CD14-positive monocyte (primary cell): ENCODE data around the gene STAMBPL1. TPM values are rescaled to one million over a fixed set of nuclear protein-coding genes. Genes with fewer than 3 reads are reported as not detected.

ENCODE experiments used
- DNase-seq, 3 donors: peaks; one replicate each; pipeline ENCODE4 v3.0.0-alpha.2; 2011 to 2022
- H2AFZ ChIP-seq: 2 replicates; pipeline ENCODE4 v1.6.0; 2012; ENCODE audit warnings: mild to moderate bottlenecking, low read depth, low read length, inconsistent platforms; ENCODE audit not compliant: insufficient read depth, poor library complexity, severe bottlenecking
- H3K27ac ChIP-seq, 2 donors: 1 replicate in 1 of 2; 2 replicates in 1 of 2; pipeline ENCODE4 v1.5.1; 2012 to 2013; ENCODE audit warnings: low read length in 2 of 2, control low read depth in 1 of 2, inconsistent platforms in 1 of 2, low read depth in 1 of 2, mild to moderate bottlenecking in 1 of 2
- H3K27me3 ChIP-seq, 2 donors: one replicate each; pipeline versions ENCODE4 v1.6.0 to v1.6.1; 2011 to 2013; ENCODE audit warnings: low read length in 2 of 2; ENCODE audit not compliant: control insufficient read depth in 2 of 2, insufficient read depth in 2 of 2
- H3K36me3 ChIP-seq, 2 donors: replicated peaks in 1 of 2; 1 replicate in 1 of 2; 2 replicates in 1 of 2; pipeline versions ENCODE4 v1.5.1 to v1.6.1; 2012 to 2013; ENCODE audit warnings: low read length in 2 of 2, control low read depth in 1 of 2, inconsistent platforms in 1 of 2, mild to moderate bottlenecking in 1 of 2; ENCODE audit not compliant: insufficient read depth in 2 of 2, control insufficient read depth in 1 of 2
- H3K4me1 ChIP-seq, 2 donors: 1 replicate in 1 of 2; 2 replicates in 1 of 2; pipeline versions ENCODE4 v1.5.1 to v1.6.1; 2012 to 2013; ENCODE audit warnings: low read length in 2 of 2, control low read depth in 1 of 2, inconsistent platforms in 1 of 2, mild to moderate bottlenecking in 1 of 2, moderate library complexity in 1 of 2; ENCODE audit not compliant: insufficient read depth in 2 of 2, control insufficient read depth in 1 of 2
- H3K4me2 ChIP-seq: replicated peaks from 2 replicates; pipeline ENCODE3; 2012; ENCODE audit warnings: low read length, moderate library complexity, mild to moderate bottlenecking; ENCODE audit not compliant: poor library complexity, severe bottlenecking; ENCODE audit errors: extremely low read depth
- H3K4me3 ChIP-seq, 3 experiments: fragments of 200-600 bp in 1 of 3; sonication (generic) in 1 of 3; replicated peaks in 1 of 3; 1 replicate in 2 of 3; 2 replicates in 1 of 3; pipeline ENCODE4 v1.5.1; 2011 to 2013; ENCODE audit warnings: low read length in 3 of 3, mild to moderate bottlenecking in 3 of 3, control low read depth in 2 of 3, low read depth in 2 of 3, inconsistent platforms in 1 of 3, moderate library complexity in 1 of 3
- H3K79me2 ChIP-seq: 2 replicates; pipeline ENCODE4 v1.6.0; 2012; ENCODE audit warnings: mild to moderate bottlenecking, control low read depth, inconsistent platforms, low read length, moderate library complexity; ENCODE audit not compliant: insufficient read depth
- H3K9ac ChIP-seq: 2 replicates; pipeline ENCODE4 v1.6.0; 2017; ENCODE audit warnings: low read length, mild to moderate bottlenecking; ENCODE audit not compliant: insufficient read depth, poor library complexity, severe bottlenecking
- H3K9me3 ChIP-seq, 2 donors: replicated peaks in 1 of 2; 1 replicate in 1 of 2; 2 replicates in 1 of 2; pipeline versions ENCODE4 v1.5.1 to v1.6.1; 2012 to 2013; ENCODE audit warnings: low read length in 2 of 2, control low read depth in 1 of 2; ENCODE audit not compliant: control insufficient read depth in 1 of 2, insufficient read depth in 1 of 2
- H4K20me1 ChIP-seq: 2 replicates; pipeline ENCODE4 v1.6.0; 2012; ENCODE audit warnings: mild to moderate bottlenecking, low read length, control low read depth, moderate library complexity; ENCODE audit not compliant: insufficient read depth
- H3K27ac Mint-ChIP-seq, 7 donors: one replicate each; pipeline ENCODE4 v1.8.0; 2020; ENCODE audit warnings: mild to moderate bottlenecking in 7 of 7, mixed read lengths in 7 of 7, moderate library complexity in 6 of 7, inconsistent platforms in 2 of 7
- H3K27me3 Mint-ChIP-seq, 3 donors: one replicate each; pipeline ENCODE4 v1.8.0; 2021 to 2022; ENCODE audit warnings: low read depth in 3 of 3, mild to moderate bottlenecking in 3 of 3, mixed read lengths in 3 of 3, moderate library complexity in 3 of 3, inconsistent platforms in 1 of 3
- H3K36me3 Mint-ChIP-seq, 2 donors: one replicate each; pipeline ENCODE4 v1.8.0; 2020; ENCODE audit warnings: mixed read lengths in 2 of 2, inconsistent platforms in 1 of 2, mild to moderate bottlenecking in 1 of 2
- H3K4me1 Mint-ChIP-seq: one replicate; pipeline ENCODE4 v1.8.0; 2020; ENCODE audit warnings: mild to moderate bottlenecking, mixed read lengths
- H3K4me3 Mint-ChIP-seq, 2 donors: one replicate each; pipeline ENCODE4 v1.8.0; 2020; ENCODE audit warnings: mild to moderate bottlenecking in 2 of 2, mixed read lengths in 2 of 2, moderate library complexity in 1 of 2
- H3K9me3 Mint-ChIP-seq, 7 donors: one replicate each; pipeline ENCODE4 v1.8.0; 2020 to 2022; ENCODE audit warnings: mixed read lengths in 7 of 7, mild to moderate bottlenecking in 6 of 7, moderate library complexity in 6 of 7, inconsistent platforms in 2 of 7
- CTCF ChIP-seq: fragments of 200-600 bp; IDR thresholded peaks from one replicate; pipeline ENCODE4 v1.8.0; 2022; ENCODE audit warnings: antibody characterized with exemption, mild to moderate bottlenecking
- WGBS: methylation state at CpG from one replicate; pipeline ENCODE4 v1.1.5; 2013; ENCODE audit warnings: missing lambda C conversion rate; ENCODE audit not compliant: insufficient coverage; 5-methylcytosine and 5-hydroxymethylcytosine counted together
- intact Hi-C, 2 donors: fragments of 100-400 bp; cut with micrococcal nuclease; formaldehyde crosslinking; loops; one replicate each; pipeline versions ENCODE4 v1.15.0 to v1.15.1; 2023
- polyA plus RNA-seq, 3 donors: library from polyadenylated mRNA; depleted of rRNA in 1 of 3; unstranded in 2 of 3; stranded (reverse) in 1 of 3; fragments of 300-500 nt in 2 of 3; fragments of >200 nt in 1 of 3; fragmentation: Illumina TruSeq in 2 of 3; gene quantifications; 1 replicate in 2 of 3; 2 replicates in 1 of 3; pipeline ENCODE4 v1.2.3, GENCODE V29; 2012 to 2021

The STAMBPL1 gene
- polyA plus RNA-seq, 3 donors = 0.07 to 1.5 (median 0.10) TPM

- Histone ChIP-seq H2AFZ (no peak overlapping the region), H3K36me3 (no peaks in the 10 kb centered on the region), H4K20me1 (no peaks in the 10 kb centered on the region), H3K9me3 (peaks cover 0 to 3% of the 10 kb centered on the region in 2 donors), H3K79me2 (no peaks in the 10 kb centered on the region), H3K9ac (no peak overlapping the region), H3K27me3 (no peaks in the 10 kb centered on the region), H3K4me1 (peaks cover 10 to 18% of the 10 kb centered on the region in 2 donors), H3K4me2 (no peak overlapping the region), H3K4me3 (no peak overlapping the region), H3K27ac (no peak overlapping the region)
- Mint-ChIP-seq H3K27me3 (no peaks in the 10 kb centered on the region), H3K4me1 (peaks cover 32% of the 10 kb centered on the region), H3K27ac (no peak overlapping the region), H3K9me3 (peaks cover 2 to 12% (median 6%) of the 10 kb centered on the region in 7 donors), H3K36me3 (no peaks in the 10 kb centered on the region), H3K4me3 (no peak overlapping the region)
- peak in 2 of 3 donors; percentile 23 to 39 for DNase-seq
- no CpG with 5 or more reads among the region's 3 CpGs for WGBS
- intact Hi-C loops = no loop called here
- TF ChIP-seq CTCF = no peak
Measured at GRCh38 chr10:88949912-88950837, 70.1 kb downstream of the STAMBPL1 start.

- Histone ChIP-seq H4K20me1 (no peaks in the 10 kb centered on the region), H3K4me2 (no peak within 1 kb of the TSS), H2AFZ (no peak within 1 kb of the TSS), H3K27ac (no peak within 1 kb of the TSS), H3K4me1 (peaks cover 0 to 4% of the 10 kb centered on the region in 2 donors), H3K79me2 (no peaks in the 10 kb centered on the region), H3K9me3 (peaks cover 0 to 3% of the 10 kb centered on the region in 2 donors), H3K9ac (no peak within 1 kb of the TSS), H3K4me3 (no peak within 1 kb of the TSS), H3K36me3 (no peaks in the 10 kb centered on the region), H3K27me3 (no peaks in the 10 kb centered on the region)
- no peak for DNase-seq
- 91% methylated on average over 7 of the region's 8 CpGs for WGBS
- no peak for TF ChIP-seq CTCF
- Mint-ChIP-seq H3K4me3 (no peak within 1 kb of the TSS), H3K4me1 (peaks cover 14% of the 10 kb centered on the region), H3K27ac (no peak within 1 kb of the TSS), H3K27me3 (peaks cover 0 to 2% (median 1%) of the 10 kb centered on the region in 3 donors), H3K36me3 (peaks cover 0 to 2% of the 10 kb centered on the region in 2 donors), H3K9me3 (peaks cover 2 to 12% (median 6%) of the 10 kb centered on the region in 7 donors)
- intact Hi-C loops = no loop called here
Measured at GRCh38 chr10:88952647-88953111, 72.6 kb downstream of the STAMBPL1 start, which contains the start of gene ACTA2. Gene ACTA2 (minus strand): TSS chr10:88952773. CDS start chr10:88948930, 3,843 bp downstream.
